GM18507 (cell line): ENCODE data around the gene PLA2G5.
"Not testable (repeated sequence)": the region's sequence is repeated elsewhere in the genome, so short reads cannot be mapped to it uniquely, and the experiment has no call there.

Experiments
- DNase-seq: peaks from one replicate; pipeline ENCODE4 v3.0.0; 2011; ENCODE audit warnings: low read depth; ENCODE audit not compliant: insufficient read length; ENCODE audit errors: extremely low spot score
- FAIRE-seq: peaks from 2 replicates; lab custom pipeline; 2011; peaks lifted over from hg19 to GRCh38; lab: Jason Lieb, UNC

Gene PLA2G5

DNA sequence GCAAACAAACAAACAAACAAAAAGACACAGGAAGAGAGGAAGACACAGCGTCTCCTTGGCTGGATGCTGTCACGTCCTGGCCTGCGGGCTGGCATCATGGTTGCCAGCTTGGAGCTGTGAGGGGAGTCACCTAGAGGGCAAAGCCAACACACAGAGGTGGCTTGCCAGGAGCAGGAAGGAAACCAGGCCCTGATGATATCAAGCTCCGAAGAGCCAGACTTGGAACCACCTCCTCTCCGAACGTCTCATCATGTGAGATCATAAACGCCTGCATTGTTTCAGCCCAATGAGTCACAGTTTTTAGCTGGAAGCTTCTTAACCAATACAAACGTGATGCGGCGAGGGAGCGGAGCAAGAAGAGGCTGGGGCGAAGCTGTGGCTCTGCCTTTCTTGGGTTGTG is 40.7 kb downstream of the PLA2G5 start:
- FAIRE-seq, result no peak
- DNase-seq, result no peak

DNA sequence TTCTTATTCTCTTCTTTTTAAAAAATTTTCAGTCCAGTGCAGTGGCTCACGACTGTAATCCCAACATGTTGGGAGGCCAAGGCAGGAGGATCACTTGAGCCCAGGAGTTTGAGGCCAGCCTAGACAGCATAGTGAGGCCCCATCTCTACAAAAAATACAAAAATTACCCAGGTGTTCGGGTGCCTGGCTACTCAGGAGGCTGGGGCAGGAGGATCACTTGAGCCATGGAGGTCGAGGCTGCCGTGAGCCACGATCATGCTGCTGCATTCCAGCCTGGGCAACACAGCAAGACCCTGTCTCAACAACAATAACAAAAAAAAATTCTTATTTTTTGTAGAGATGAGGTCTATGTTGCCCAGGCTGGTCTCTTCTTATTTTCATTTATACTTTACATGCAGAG is 41.5 kb downstream of the PLA2G5 start:
- no peak for DNase-seq
- FAIRE-seq, result no peak

DNA sequence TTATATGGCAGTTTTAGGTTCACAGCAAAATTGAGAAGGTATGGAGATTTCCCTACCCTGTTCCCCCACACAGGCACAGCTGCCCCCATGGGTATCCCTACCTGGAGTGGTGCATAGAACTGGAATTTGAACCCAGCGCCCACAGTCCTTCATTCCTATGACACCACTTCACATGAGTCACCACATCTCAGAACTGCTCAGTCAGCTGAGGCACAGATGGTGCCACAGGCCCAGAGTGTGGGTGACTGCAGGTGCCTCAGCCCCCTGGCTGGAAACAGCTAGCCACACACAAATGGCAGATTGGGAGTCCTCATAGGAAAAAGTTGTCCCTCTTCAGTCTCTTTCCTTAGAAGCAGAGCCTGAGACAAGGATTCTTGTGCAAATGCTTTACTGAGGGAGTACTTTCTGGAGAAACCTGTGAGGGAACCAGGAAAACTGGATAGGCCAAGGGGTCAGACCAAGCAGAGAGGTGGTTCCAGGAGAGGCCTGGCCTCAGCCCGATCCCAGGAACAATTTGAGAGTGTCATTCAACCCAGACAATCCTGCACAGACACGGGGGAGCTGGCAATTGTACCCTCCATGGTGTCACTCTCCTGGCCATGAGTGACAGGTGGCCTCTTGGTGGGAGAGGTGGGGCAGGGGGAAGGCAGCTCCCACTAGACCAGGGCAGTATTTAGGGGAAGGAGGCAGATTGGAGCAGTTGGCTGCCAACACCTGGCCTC is 42.4 kb downstream of the PLA2G5 start:
- DNase-seq (no peak), FAIRE-seq (no peak)

DNA sequence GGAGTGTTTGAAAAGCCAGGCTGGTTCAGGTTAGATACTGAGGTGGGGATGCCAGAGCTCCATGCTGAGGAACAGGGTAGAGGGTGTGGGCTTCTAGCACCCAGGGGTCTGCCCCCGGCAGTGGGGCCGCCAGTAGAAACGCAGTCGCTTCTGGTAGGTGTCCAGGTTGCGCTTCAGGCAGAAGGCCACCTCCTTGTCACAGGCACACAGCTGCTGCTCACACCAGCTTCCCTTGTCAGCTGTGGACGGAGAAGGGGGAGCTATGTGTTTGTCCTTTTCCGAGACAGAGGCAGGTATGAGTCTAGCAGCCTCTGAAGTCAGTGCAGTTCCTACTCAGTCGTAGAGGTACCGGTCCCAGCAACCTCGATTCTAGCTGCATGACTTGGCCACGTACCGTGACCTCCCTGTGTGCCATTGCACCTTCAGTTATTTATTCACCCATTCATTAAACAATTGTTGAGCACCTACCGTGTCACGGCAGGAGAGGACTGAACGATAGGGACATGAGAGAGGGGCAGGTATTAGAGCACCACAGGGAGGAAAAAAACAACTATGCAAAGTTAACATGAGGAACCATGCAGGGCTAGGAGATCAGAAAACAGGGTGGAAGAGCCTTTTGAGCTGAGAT is 44.1 kb downstream of the PLA2G5 start:
- no peak for FAIRE-seq
- no peak for DNase-seq

DNA sequence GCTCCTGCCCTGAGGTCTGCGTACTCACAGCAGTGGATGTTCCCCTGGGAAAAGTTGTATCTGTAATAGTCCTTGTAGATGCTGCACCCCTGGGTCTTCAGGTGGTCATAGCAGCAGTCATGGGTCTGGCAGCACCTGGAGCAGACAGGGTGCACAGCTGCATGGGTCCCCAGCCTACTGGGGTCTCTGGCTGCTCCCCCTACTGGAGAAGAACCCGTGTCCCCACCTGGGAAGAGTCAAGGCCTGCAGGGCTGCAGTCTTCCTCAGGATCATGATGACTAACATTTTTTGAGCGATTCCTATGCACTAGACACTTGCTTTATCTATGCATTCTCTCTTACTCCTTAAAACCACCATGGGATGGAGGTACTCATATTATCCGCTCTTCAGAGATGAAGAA is 45.5 kb downstream of the PLA2G5 start:
- FAIRE-seq (no peak), DNase-seq (no peak)

DNA sequence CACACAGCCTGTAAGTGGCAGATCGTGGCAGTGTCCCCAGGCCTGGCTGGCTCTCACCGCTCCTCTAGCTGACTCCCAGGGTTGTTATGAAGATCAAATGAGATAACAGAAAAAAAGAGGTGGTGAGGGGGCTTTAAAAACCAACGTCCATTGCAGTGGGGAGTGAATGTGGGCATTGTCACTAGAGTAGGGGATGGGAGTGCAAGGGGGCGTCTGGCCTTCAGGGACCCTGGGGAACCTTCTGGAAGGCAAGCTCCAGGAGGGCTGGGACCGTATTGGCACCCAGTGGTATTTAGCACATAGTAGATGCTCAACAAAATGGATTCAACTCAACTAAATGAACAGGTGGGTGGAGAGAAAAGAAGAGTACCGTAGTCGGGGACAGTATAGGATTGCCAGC is 45.9 kb downstream of the PLA2G5 start:
- DNase-seq, result no peak
- FAIRE-seq, result no peak

DNA sequence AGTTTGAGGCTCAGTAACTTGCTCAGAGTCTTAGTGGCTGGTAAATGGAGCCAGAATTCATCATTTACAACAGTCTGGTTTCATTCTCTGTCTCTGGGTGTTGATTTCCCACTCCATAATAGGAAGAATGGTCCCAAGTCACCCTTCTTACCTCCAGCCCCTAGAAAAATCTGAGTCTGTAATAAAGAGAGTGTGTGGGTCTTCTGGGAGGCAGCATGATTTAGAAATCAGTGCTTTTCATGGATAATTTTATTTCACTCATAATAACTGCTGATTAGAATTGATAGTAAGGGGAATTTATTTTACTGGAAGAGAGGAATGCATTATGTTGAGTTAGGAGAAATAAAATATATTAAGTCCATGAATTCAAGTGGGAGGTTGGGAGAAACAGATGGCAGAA is 47.2 kb downstream of the PLA2G5 start:
- FAIRE-seq, result no peak
- DNase-seq, result no peak

DNA sequence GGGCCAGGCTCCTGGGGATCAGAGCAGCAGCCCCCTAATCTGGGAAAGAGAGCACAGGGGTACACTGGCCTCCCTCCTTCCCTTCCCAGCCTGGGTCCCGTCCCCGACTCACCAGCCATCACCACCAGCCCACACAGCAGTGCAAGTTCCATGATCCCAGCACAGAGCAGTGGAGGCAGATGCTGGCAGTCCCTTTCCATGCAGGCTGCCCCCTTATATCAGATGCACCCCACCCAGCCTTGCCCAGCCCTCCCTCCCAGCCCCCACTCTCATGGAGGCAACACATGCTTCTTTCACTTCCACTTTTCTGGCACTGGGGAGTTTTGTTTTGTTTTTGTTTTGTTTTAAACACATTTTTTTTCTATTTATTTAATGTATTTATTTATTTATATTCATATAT is 49.4 kb downstream of the PLA2G5 start, which contains the start of gene PLA2G2D:
Gene PLA2G2D (minus strand): TSS at position 190 of the 400 bp plus-strand sequence. CDS start 38 bp downstream, at position 152.
- no peak for DNase-seq
- no peak for FAIRE-seq

DNA sequence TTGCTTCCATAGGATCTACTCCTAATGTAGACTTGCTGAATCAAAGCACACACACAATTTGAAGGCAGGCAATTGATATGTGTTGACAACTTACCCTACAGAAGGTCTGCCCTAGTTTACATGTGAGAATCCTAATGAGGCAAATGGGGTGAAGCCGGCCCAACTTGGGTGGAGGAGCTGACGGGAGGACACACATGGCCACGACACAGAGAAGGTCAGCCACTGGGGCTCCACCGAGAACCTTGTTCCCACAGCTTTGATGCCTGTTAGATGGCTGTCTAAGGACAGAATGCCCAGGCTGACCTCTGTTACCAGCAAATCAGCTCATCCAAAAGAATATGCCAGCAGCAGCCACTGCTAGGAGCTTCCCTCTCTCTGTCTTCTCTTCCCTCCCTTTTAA is 50.8 kb downstream of the PLA2G5 start:
- DNase-seq (no peak), FAIRE-seq (no peak)

DNA sequence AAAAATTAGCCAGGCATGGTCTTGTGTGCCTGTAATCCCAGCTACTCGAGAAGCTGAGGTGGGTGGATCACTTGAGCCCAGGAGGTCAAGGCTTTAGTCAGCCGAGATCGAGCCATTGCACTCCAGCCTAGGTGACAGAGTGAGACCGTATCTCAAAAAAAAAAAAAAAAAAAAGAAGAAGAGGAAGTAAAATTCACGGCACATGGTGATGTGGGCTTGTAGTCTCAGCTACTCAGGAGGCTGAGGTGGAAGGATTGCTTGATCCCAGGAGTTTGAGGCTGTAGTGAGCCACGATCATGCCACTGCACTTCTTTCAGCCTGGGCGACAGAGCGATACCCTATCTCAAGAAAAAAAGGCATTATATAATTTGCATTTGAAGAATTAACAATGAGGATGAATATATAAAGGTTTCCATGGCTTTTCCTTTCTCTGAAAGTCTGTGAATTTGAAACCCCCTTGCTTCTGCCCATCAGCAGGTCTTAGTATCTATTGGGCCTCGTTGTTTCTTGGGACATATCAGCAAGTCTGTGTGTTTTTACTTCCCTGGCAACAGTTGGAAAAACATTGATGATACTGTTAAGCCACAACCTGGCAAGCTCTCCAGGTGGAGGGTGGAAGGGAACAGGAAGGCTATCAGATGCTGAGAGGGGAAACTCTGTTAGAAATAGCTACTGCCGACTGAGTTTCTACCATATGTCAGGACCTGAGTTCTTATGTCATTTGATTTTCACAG is 53.9 kb downstream of the PLA2G5 start:
- DNase-seq (no peak), FAIRE-seq (no peak)

DNA sequence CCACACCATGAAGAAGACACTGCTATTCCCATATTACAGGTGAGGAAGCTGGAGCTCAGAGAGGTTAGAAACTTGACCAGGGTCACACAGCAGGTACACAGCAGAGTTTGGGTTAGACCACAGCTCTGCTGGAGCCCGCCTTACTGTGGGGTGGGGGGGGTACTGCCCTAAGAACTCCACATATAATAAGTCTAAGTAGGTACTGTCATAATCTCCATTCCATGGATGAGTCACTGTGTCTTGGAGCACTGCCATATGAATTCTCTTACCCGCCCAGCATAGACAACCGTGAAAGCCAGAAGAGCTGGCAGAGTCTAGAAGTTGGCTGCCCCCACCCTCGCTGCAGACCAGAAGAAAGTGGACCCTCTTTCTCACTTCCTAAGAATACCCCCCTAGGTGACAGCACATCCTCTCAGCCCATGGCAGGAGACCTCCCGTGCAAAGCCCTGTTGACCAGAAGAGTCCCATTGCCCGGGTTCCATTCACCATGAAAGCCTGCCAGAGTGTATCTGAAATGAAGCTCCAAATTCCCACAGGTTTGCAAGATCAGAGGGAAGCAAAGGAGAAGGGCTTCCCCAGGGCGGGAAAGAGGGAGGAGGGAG is 54.6 kb downstream of the PLA2G5 start:
- no peak for DNase-seq
- FAIRE-seq, result no peak

DNA sequence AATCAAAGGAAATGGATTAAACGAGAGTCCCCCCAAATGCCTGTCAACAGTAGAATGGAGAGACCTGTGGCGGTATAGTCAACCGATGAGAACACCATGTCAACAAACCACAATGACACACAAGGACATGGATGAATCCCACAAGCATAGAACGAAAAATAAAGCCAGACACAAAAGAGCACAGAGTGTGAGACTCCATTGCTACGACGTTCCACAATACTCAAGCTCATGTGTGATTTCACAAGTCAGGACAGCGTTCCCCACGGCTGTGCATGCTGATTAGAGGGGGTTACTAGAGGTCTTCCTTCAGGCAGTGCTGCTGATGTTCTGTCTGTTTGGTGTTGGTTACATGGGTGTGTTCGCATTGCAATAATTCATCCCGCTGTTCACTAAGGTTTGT is 55.1 kb downstream of the PLA2G5 start:
- DNase-seq, result no peak
- no peak for FAIRE-seq

DNA sequence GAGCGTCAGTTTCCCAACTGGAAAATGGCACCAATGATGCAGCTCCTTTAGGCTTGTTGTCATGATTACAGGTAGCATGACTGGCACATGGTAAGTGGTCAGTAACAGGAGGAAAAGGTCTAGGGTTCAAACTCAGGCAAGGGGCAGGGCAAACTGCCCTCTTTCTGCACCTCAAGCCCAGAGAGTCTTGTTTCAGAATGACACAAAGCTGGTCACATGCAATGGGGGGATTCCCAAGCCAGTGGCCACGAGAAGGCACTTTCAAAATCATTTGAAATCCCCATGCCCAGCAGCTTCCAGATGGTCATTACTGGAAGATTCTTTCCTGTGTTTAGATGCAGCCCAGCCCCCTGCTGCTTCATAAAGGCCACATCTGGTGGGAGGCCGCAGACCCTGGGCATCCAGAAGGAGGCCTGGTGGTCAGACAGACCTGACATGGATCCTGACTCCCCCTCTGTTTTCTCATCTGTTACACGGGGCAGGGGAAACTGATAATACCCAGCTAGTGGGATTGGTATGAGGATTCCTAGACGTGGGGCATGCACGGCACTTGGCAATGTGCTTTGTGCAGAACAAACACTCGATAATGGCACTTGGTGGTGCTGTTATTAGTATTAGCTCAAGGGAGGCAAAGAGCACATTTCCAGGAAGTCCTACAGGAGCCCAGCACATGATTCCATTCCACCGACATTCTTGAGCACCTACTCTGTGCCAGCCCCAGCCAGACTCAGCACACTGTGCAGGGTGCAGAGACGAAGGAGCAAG is 56.2 kb downstream of the PLA2G5 start:
- peak; percentile 86 for FAIRE-seq

DNA sequence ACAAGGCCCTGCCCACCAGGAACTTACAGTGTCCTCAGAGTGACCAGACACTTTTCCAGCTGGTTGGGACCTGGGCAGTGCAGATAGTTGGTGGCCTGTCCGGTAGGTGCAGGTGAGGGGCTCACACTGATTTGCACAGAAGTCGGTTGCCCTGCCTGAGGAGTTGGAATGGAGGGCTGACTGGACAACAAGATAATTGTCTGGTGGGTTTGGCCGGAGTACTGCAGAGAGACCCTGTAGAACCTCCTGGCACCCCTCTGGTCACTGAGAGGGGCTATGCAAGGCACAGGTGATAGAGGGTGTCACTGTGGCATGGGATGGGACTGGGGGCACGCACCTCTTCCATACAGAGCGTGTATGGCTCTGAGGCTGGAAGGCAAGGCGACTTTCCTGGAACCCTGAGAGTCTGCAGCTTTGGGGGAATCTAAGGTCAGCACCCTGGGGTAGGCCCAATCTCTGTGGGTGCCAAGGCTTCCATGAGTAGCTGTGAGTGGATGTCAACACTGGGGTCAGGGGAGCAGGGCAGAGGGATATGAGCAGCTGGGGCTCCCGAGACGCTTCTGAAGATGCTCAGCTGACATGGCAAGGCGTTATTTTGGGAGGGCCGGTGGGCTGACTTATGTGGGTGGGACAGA is 56.9 kb downstream of the PLA2G5 start:
- FAIRE-seq, result no peak

More for the DNA sequence above, 56.2 kb downstream of the PLA2G5 start:
- DNase-seq, result peak; percentile 28

DNA sequence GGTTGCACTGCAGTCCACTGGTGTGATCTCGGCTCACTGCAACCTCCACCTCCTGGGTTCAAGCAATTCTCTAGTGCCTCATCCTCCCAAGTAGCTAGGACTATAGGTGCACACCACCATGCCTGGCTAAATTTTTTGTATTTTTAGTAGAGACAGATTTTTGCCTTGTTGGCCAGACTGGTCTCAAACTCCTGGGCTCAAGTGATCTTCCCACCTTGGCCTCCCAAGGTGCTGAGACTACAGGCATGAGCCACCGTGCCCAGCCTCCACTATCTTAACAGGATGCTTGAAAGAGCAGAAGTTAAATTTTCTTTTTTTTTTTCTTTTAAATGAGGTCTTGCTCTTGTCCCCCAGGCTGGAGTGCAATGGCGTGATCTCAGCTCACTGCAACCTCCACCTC is 60.5 kb downstream of the PLA2G5 start:
- not testable (repeated sequence) for DNase-seq, FAIRE-seq

More for the DNA sequence above, 56.9 kb downstream of the PLA2G5 start:
- no peak for DNase-seq

DNA sequence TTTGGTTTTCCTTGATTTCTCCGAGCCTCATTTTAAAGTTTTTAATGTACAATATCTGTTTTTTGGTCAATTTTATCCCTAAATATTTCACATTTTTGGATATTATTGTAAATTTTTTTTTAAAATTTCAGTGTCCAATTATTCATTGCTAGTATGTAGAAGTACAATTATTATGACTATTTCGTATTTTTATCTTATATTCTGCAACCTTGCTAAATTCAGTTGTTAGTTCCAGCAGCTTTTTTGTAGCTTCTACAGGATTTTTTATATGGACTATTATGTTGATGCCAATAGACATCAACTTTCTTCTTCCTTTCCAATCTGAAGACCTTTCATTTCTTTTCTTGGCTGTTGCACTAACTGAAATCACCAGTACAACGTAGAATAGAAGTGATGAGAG is 65.0 kb downstream of the PLA2G5 start:
- DNase-seq, result no peak
- FAIRE-seq, result no peak

DNA sequence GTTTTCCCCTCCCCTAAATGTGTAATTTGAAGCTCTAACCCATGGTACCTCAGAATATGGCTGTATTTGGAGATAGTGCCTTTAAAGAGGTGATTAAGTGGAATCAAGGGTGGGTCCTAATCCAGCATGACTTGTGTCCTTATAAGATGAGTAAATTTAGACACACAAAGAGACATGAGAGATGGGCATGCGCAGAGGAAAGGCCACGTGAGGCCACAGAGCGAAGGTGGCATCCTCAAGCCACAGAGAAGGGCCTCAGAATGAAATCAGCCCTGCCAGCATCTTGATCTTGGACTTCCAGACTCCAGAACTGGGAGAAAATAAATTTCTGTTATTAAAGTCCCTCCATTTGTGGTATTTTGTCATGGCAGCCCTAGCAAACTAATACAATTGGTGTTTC is 66.3 kb downstream of the PLA2G5 start:
- DNase-seq, result no peak
- no peak for FAIRE-seq

DNA sequence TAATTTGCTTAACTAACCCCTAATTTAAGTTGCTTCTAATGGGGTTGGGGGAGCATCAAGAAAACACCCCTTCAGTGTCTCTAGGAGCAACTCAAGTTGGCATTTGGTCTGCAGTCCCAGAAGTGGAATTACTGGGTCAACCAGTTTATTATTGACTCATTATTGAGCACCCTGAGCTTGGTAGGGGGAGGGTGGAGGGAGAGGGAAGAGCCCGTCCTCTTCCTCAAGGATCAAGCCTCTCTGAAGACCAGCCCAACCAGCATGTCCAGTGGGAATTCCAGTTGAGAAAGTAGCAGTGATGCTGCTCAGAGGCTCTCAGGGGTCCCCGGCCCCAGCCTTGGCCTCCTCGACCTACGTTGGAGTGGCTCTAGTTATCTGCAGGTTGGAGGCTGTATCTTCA is 67.1 kb downstream of the PLA2G5 start:
- no peak for FAIRE-seq
- DNase-seq, result no peak

DNA sequence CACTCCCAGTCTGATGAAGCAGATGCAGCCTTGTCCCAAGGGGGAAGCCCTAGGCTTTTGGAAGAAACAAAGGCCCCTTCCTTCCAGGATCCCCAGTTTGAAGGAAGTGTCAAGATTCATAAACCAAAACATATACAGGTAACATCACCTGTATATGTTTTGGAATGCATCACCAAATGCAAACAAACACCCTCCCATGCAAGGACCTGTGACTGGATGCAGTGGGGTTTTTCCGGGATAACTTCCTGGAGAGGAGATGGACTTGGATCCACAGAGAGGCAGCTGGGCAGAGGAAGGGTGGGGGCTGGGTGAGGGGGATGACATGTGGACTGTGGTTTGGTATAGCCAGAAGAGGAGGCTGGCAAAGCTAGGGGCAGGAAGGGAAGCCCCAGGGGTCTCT is 67.6 kb downstream of the PLA2G5 start:
- no peak for DNase-seq
- FAIRE-seq, result no peak
